Hepatocyte (in vitro differentiated cells): ENCODE measurements around the gene RNASEH2A. TPM values are rescaled to one million over a fixed set of nuclear protein-coding genes. Genes with fewer than 3 reads are reported as not detected.
"Not testable (repeated sequence)": the region's sequence is repeated elsewhere in the genome, so short reads cannot be mapped to it uniquely, and the experiment has no call there.

Experiments used
- DNase-seq: peaks from one replicate; pipeline ENCODE4 v3.0.0-alpha.2; 2016; ENCODE audit warnings: low spot score
- H2AFZ ChIP-seq: fragments of 200-600 bp; sonication (generic); 2 replicates; pipeline ENCODE4 v1.6.0; 2016; ENCODE audit warnings: antibody characterized with exemption, mild to moderate bottlenecking
- H3K27ac ChIP-seq: fragments of 200-600 bp; sonication (generic); 2 replicates; pipeline ENCODE4 v1.5.1; 2016; ENCODE audit warnings: mild to moderate bottlenecking
- H3K27me3 ChIP-seq: fragments of 200-600 bp; sonication (generic); 2 replicates; pipeline ENCODE4 v1.6.1; 2016
- H3K36me3 ChIP-seq: fragments of 200-600 bp; sonication (generic); replicated peaks from 2 replicates; pipeline ENCODE4 v1.5.1; 2016; ENCODE audit warnings: low read depth; ENCODE audit not compliant: insufficient read depth
- H3K4me1 ChIP-seq: fragments of 200-600 bp; sonication (generic); 2 replicates; pipeline ENCODE4 v1.5.1; 2016; ENCODE audit warnings: mild to moderate bottlenecking, moderate library complexity; ENCODE audit not compliant: insufficient read depth
- H3K4me2 ChIP-seq: fragments of 200-600 bp; sonication (generic); 2 replicates; pipeline ENCODE4 v1.6.0; 2016
- H3K4me3 ChIP-seq: fragments of 200-600 bp; sonication (generic); 2 replicates; pipeline ENCODE4 v1.5.1; 2016; ENCODE audit warnings: mild to moderate bottlenecking
- H3K79me2 ChIP-seq: fragments of 200-600 bp; sonication (generic); 2 replicates; pipeline ENCODE4 v1.6.0; 2017; ENCODE audit warnings: mild to moderate bottlenecking
- H3K9me2 ChIP-seq: fragments of 200-600 bp; sonication (generic); replicated peaks from 2 replicates; pipeline ENCODE4 v1.6.0; 2017; ENCODE audit warnings: mild to moderate bottlenecking; ENCODE audit not compliant: insufficient read depth
- H3K9me3 ChIP-seq: fragments of 200-600 bp; sonication (generic); 2 replicates; pipeline ENCODE4 v1.5.1; 2016; ENCODE audit warnings: low read depth, mild to moderate bottlenecking
- H4K20me1 ChIP-seq: fragments of 200-600 bp; sonication (generic); 2 replicates; pipeline ENCODE4 v1.6.0; 2016; ENCODE audit warnings: mild to moderate bottlenecking; ENCODE audit not compliant: insufficient read depth, poor library complexity, severe bottlenecking
- EZH2 ChIP-seq: fragments of 200-600 bp; sonication (generic); IDR thresholded peaks from 2 replicates; pipeline ENCODE4 v1.6.1; 2016; ENCODE audit warnings: antibody characterized with exemption, mild to moderate bottlenecking, borderline replicate concordance
- EZH2phosphoT487 ChIP-seq: fragments of 200-600 bp; sonication (generic); IDR thresholded peaks from one replicate; pipeline ENCODE4 v1.6.1; 2018; ENCODE audit warnings: antibody characterized with exemption, mild to moderate bottlenecking, low read depth, moderate library complexity; ENCODE audit not compliant: unreplicated experiment, severe bottlenecking
- WGBS: methylation state at CpG from one replicate; pipeline ENCODE4 v1.1.6; 2016; ENCODE audit warnings: low lambda C conversion rate; ENCODE audit errors: missing lambda C conversion rate; 5-methylcytosine and 5-hydroxymethylcytosine counted together
- polyA plus RNA-seq: library from polyadenylated mRNA; unstranded; fragments of >200 nt; fragmentation: Nextera tagmentation; extraction: Ambion mirVana; gene quantifications from 2 replicates; pipeline ENCODE4 v1.2.1, GENCODE V29; 2016
- total RNA-seq: library from RNA; depleted of rRNA; stranded (reverse); fragments of >200 nt; gene quantifications from 2 replicates; pipeline ENCODE4 v1.2.3, GENCODE V29; 2014
- TF ChIP-seq, protein P1 (sequence below): fragments of 200-600 bp; sonication (generic); IDR thresholded peaks from 2 replicates; pipeline ENCODE4 v1.5.1; 2016; ENCODE audit warnings: antibody characterized with exemption, mild to moderate bottlenecking; ENCODE audit not compliant: poor library complexity

Gene RNASEH2A
- total and polyA plus RNA-seq, 2 experiments from 2014 or later, result 9.3 to 25.7 TPM

DNA sequence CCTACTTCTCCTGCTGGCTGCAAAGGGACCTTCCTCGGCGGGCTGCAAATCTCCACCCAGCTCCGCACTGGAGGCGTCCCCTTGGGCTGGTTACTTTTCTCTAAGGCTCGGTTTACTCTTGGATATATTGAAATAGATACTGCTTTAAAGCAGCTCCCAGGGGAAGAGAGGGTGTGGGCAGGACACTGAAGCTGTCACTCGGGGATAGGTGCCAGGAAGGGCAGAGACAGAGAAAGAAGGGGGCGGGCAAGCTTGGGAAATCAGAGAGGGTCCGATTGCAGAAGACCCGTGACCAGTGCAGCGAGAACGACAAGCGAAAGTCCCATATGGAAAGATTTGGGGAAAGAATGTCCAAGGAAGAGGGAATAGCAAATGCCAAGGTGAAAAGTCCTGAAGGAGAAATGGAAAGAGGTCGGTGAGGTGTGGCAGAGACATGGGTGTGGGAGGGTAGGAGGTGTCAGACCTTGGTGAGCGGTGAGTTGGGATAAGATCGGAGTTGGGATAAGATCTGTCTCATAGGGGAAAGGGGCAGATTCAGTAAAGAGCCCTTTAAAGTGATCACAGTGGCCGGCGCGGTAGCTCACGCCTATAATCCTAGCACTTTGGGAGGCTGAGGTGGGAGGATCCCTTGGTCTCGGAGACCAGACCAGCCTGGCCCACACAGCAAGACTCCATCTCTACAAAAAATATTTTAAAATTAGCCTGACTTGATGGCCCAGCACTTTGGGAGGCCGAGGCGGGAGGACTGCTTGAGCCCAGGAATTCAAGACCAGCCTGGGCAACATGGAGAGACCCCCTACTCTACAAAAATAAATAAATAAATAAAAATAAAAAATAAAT, 3.9 kb upstream of the RNASEH2A start:
- Histone ChIP-seq H4K20me1 (peaks cover 6% of the 10 kb centered on the region), H3K4me1 (peaks cover 14% of the 10 kb centered on the region), H3K27me3 (no peaks in the 10 kb centered on the region), H3K9me2 (no peaks in the 10 kb centered on the region), H3K79me2 (peaks cover 24% of the 10 kb centered on the region), H3K9me3 (no peaks in the 10 kb centered on the region), H3K4me3 (peak overlapping the region; percentile 98), H3K36me3 (no peaks in the 10 kb centered on the region), H3K4me2 (peak overlapping the region; percentile 99), H3K27ac (no peak overlapping the region), H2AFZ (peak overlapping the region; percentile 91)
- 55% methylated on average over 22 of the region's 22 CpGs for WGBS
- no peak for DNase-seq
- TF ChIP-seq, protein P1, sequence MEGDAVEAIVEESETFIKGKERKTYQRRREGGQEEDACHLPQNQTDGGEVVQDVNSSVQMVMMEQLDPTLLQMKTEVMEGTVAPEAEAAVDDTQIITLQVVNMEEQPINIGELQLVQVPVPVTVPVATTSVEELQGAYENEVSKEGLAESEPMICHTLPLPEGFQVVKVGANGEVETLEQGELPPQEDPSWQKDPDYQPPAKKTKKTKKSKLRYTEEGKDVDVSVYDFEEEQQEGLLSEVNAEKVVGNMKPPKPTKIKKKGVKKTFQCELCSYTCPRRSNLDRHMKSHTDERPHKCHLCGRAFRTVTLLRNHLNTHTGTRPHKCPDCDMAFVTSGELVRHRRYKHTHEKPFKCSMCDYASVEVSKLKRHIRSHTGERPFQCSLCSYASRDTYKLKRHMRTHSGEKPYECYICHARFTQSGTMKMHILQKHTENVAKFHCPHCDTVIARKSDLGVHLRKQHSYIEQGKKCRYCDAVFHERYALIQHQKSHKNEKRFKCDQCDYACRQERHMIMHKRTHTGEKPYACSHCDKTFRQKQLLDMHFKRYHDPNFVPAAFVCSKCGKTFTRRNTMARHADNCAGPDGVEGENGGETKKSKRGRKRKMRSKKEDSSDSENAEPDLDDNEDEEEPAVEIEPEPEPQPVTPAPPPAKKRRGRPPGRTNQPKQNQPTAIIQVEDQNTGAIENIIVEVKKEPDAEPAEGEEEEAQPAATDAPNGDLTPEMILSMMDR, result no peak
- no peak for TF ChIP-seq EZH2
- no peak for TF ChIP-seq EZH2phosphoT487

DNA sequence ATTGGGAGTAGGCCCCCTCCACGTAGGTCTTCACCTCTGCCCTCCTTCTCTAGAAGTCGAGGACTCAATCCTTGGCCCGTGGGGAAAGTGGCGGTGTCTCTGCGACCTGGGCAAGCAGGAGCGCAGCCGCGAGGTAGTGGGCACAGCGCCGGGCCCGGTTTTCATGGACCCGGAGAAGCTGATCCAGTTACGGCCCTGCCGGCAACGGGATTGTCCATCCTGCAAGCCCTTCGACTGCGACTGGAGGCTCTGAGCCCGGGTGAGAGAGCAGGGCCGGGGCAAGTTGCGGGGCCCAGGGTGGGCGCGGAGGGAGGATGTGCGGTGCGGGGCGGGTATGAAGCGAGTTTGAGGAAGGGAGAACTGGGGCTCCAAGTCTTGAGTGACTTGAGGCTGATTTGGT, 2.3 kb upstream of the RNASEH2A start:
- Histone ChIP-seq H2AFZ (no peak overlapping the region), H3K36me3 (no peaks in the 10 kb centered on the region), H3K9me2 (no peaks in the 10 kb centered on the region), H3K9me3 (no peaks in the 10 kb centered on the region), H3K27me3 (no peaks in the 10 kb centered on the region), H3K79me2 (peaks cover 24% of the 10 kb centered on the region), H3K4me2 (no peak overlapping the region), H3K27ac (no peak overlapping the region), H3K4me1 (peaks cover 14% of the 10 kb centered on the region), H4K20me1 (peaks cover 6% of the 10 kb centered on the region), H3K4me3 (no peak overlapping the region)
- WGBS, result 97% methylated on average over 19 of the region's 26 CpGs
- DNase-seq, result no peak
- TF ChIP-seq EZH2 (no peak), EZH2phosphoT487 (no peak)
- TF ChIP-seq, protein P1, result no peak

DNA sequence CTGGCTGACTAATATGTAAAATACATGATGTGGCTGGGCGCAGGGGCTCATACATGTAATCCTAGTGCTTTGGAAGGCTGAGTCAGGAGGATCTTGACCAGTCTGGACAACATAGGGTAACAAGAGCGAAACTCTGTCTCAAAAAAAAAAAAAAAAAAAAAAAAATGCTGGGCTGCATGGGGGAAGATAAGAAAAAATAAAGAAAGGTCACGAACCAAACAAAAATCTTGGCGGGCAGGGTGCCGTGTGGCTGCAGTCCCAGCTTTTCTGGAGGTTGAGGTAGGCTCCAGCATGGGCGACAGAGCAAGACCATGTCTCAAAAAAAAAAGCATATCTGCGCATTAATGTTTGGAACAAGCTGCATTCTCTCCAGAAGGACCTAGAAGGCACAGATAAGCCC, 8.7 kb downstream of the RNASEH2A start:
- Histone ChIP-seq H3K4me3 (no peak overlapping the region), H3K4me1 (no peaks in the 10 kb centered on the region), H3K4me2 (no peak overlapping the region), H4K20me1 (no peaks in the 10 kb centered on the region), H3K9me3 (no peaks in the 10 kb centered on the region), H3K9me2 (no peaks in the 10 kb centered on the region), H3K79me2 (no peaks in the 10 kb centered on the region), H3K27me3 (no peaks in the 10 kb centered on the region), H2AFZ (no peak overlapping the region), H3K27ac (no peak overlapping the region), H3K36me3 (no peaks in the 10 kb centered on the region)
- TF ChIP-seq EZH2phosphoT487 (no peak), EZH2 (no peak)
- TF ChIP-seq, protein P1, result no peak
- DNase-seq, result no peak
- WGBS, result 99% methylated on average over 7 of the region's 7 CpGs

DNA sequence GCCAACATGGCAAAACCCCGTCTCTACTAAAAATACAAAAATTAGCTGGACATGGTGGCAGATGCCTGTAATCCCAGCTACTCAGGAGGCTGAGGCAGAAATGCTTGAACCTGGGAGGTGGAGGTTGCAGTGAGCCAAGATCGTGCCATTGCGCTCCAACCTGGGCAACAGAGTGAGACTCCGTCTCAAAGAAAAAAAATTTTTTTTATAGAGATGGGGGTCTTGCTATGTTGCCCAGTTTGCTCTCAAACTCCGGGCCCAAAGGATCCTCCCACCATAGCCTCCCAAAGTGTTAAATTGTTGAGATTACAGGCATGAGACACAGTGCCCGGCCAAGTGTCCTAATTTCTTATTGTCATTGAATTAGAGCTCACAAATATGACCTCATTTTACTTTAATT, 10.8 kb downstream of the RNASEH2A start:
- WGBS, result 94% methylated on average over 6 of the region's 6 CpGs

DNA sequence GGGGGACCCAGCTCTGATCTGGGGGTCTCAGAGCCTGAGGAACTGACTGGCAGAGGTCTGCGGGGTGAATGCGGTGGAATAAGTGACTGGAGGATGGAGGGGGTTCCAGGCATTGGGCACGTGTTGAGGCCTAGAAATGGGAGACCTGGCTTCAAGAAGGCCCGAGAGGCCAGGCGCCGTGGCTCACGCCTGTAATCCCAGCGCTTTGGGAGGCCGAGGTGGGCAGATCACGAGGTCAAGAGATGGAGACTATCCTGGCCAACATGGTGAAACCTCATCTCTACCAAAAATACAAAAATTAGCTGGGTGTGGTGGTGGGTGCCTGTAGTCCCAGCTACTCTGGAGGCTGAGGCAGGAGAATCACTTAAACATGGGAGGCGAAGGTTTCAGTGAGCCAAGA, 11.4 kb downstream of the RNASEH2A start:
- H3K27ac ChIP-seq, H3K4me2 ChIP-seq, H4K20me1 ChIP-seq, H3K36me3 ChIP-seq, DNase-seq, H3K27me3 ChIP-seq, H2AFZ ChIP-seq, H3K4me1 ChIP-seq, H3K9me3 ChIP-seq, H3K79me2 ChIP-seq, H3K4me3 ChIP-seq, H3K9me2 ChIP-seq: not testable (repeated sequence)
- 96% methylated on average over 11 of the region's 11 CpGs for WGBS

More for the DNA sequence above, 10.8 kb downstream of the RNASEH2A start:
- not testable (repeated sequence) for H3K9me2 ChIP-seq, H3K27me3 ChIP-seq, H2AFZ ChIP-seq, H3K27ac ChIP-seq, H3K36me3 ChIP-seq, H3K9me3 ChIP-seq, H3K4me2 ChIP-seq, H3K4me1 ChIP-seq, DNase-seq, H3K79me2 ChIP-seq, H4K20me1 ChIP-seq, H3K4me3 ChIP-seq
